Ishikawa (cell line): ENCODE data around the gene PALM3.

ENCODE experiments used
- CEBPB ChIP-seq: IDR thresholded peaks from 2 replicates; pipeline ENCODE4 v1.6.1; 2012
- EP300 ChIP-seq: IDR thresholded peaks from 2 replicates; pipeline ENCODE4 v1.6.1; 2012; ENCODE audit warnings: borderline replicate concordance
- FOXM1 ChIP-seq: IDR thresholded peaks from 2 replicates; pipeline ENCODE4 v1.6.1; 2012; ENCODE audit warnings: low read depth, borderline replicate concordance
- NFIC ChIP-seq: IDR thresholded peaks from 2 replicates; pipeline ENCODE4 v1.6.1; 2012
- RAD21 ChIP-seq: IDR thresholded peaks from 2 replicates; pipeline ENCODE4 v1.6.1; 2012; ENCODE audit warnings: low read depth
- TAF1 ChIP-seq: IDR thresholded peaks from 2 replicates; pipeline ENCODE4 v1.6.1; 2012; ENCODE audit warnings: low read depth, mild to moderate bottlenecking
- TCF12 ChIP-seq: IDR thresholded peaks from 2 replicates; pipeline ENCODE4 v1.6.1; 2012; ENCODE audit warnings: low read depth
- TEAD4 ChIP-seq: IDR thresholded peaks from 2 replicates; pipeline ENCODE4 v1.6.1; 2012
- YY1 ChIP-seq: IDR thresholded peaks from 2 replicates; pipeline ENCODE4 v1.6.1; 2012; ENCODE audit warnings: low read depth
- TF ChIP-seq, protein P1 (sequence below): IDR thresholded peaks from 2 replicates; pipeline ENCODE4 v1.6.1; 2012; ENCODE audit warnings: low read depth, mild to moderate bottlenecking
- TF ChIP-seq, protein P2 (sequence below): IDR thresholded peaks from 2 replicates; pipeline ENCODE4 v1.6.1; 2012
- TF ChIP-seq, protein P3 (sequence below): IDR thresholded peaks from 2 replicates; pipeline ENCODE4 v1.6.1; 2012

DNA sequence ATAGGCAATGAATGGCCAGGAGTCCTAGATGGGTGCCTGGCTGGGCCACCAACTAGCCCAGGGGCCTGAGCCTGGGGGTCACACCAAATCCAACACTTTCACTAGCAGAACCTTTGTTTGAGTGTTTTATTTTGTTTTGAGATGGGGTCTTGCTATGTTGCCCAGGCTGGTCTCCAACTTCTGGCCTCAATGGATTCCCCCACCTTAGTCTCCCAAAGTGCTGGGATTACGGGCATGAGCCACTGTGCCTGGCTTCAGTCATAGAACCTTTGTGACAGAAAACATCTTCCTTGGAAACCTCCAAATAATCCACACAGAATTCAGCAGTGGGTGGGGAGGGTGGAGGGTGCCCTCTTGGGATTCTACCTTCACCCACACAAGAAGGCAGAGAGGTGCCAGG is 49.6 kb upstream of the PALM3 start:
- TF ChIP-seq FOXM1, result no peak
- no peak for TF ChIP-seq RAD21
- TF ChIP-seq, protein P1, sequence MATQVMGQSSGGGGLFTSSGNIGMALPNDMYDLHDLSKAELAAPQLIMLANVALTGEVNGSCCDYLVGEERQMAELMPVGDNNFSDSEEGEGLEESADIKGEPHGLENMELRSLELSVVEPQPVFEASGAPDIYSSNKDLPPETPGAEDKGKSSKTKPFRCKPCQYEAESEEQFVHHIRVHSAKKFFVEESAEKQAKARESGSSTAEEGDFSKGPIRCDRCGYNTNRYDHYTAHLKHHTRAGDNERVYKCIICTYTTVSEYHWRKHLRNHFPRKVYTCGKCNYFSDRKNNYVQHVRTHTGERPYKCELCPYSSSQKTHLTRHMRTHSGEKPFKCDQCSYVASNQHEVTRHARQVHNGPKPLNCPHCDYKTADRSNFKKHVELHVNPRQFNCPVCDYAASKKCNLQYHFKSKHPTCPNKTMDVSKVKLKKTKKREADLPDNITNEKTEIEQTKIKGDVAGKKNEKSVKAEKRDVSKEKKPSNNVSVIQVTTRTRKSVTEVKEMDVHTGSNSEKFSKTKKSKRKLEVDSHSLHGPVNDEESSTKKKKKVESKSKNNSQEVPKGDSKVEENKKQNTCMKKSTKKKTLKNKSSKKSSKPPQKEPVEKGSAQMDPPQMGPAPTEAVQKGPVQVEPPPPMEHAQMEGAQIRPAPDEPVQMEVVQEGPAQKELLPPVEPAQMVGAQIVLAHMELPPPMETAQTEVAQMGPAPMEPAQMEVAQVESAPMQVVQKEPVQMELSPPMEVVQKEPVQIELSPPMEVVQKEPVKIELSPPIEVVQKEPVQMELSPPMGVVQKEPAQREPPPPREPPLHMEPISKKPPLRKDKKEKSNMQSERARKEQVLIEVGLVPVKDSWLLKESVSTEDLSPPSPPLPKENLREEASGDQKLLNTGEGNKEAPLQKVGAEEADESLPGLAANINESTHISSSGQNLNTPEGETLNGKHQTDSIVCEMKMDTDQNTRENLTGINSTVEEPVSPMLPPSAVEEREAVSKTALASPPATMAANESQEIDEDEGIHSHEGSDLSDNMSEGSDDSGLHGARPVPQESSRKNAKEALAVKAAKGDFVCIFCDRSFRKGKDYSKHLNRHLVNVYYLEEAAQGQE, result no peak
- no peak for TF ChIP-seq NFIC
- TF ChIP-seq EP300, result no peak
- TF ChIP-seq, protein P2, sequence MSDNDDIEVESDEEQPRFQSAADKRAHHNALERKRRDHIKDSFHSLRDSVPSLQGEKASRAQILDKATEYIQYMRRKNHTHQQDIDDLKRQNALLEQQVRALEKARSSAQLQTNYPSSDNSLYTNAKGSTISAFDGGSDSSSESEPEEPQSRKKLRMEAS, result no peak
- no peak for TF ChIP-seq TCF12
- TF ChIP-seq CEBPB, result no peak
- no peak for TF ChIP-seq TEAD4
- no peak for TF ChIP-seq TAF1
- TF ChIP-seq YY1, result no peak
- TF ChIP-seq, protein P3, sequence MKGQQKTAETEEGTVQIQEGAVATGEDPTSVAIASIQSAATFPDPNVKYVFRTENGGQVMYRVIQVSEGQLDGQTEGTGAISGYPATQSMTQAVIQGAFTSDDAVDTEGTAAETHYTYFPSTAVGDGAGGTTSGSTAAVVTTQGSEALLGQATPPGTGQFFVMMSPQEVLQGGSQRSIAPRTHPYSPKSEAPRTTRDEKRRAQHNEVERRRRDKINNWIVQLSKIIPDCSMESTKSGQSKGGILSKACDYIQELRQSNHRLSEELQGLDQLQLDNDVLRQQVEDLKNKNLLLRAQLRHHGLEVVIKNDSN, result no peak
